Calu3 (cell line): ENCODE measurements around the gene ACTR1A. TPM values are rescaled to one million over a fixed set of nuclear protein-coding genes. Genes with fewer than 3 reads are reported as not detected.

ENCODE experiments used
- BruUV-seq: library from RNA; stranded (reverse); fragments of 400-500 nt; replicated peaks from 2 replicates; lab custom pipeline; 2021; lab: Mats Ljungman, UMichigan
- CTCF ChIA-PET: fragments of 300-600 bp; sonication (Branson Sonifier 250); formaldehyde crosslinking; loops from one replicate; lab custom pipeline; 2022; ENCODE audit warnings: antibody characterized with exemption; lab: Charles Lee
- DNase-seq: peaks from one replicate; pipeline ENCODE4 v3.0.0; 2022
- H3K27ac Mint-ChIP-seq: one replicate; pipeline ENCODE4 v1.8.0; 2022; ENCODE audit warnings: mixed read lengths; ENCODE audit not compliant: unreplicated experiment
- H3K27me3 Mint-ChIP-seq: one replicate; pipeline ENCODE4 v1.8.0; 2022; ENCODE audit warnings: mixed read lengths; ENCODE audit not compliant: unreplicated experiment
- H3K36me3 Mint-ChIP-seq: one replicate; pipeline ENCODE4 v1.8.0; 2022; ENCODE audit warnings: mild to moderate bottlenecking, moderate library complexity, mixed read lengths; ENCODE audit not compliant: insufficient read depth, unreplicated experiment
- H3K4me1 Mint-ChIP-seq: one replicate; pipeline ENCODE4 v1.8.0; 2022; ENCODE audit warnings: mild to moderate bottlenecking, low read depth, mixed read lengths; ENCODE audit not compliant: unreplicated experiment
- H3K4me3 Mint-ChIP-seq: one replicate; pipeline ENCODE4 v1.8.0; 2022; ENCODE audit warnings: mild to moderate bottlenecking, low read depth, moderate library complexity, mixed read lengths; ENCODE audit not compliant: unreplicated experiment
- H3K9me3 Mint-ChIP-seq: one replicate; pipeline ENCODE4 v1.8.0; 2022; ENCODE audit warnings: low read depth, mixed read lengths; ENCODE audit not compliant: unreplicated experiment
- intact Hi-C: fragments of 100-400 bp; cut with micrococcal nuclease; formaldehyde crosslinking; loops from one replicate; pipeline ENCODE4 v1.10.0; 2022; ENCODE audit not compliant: unreplicated experiment
- total RNA-seq: library from RNA; stranded (reverse); gene quantifications from 2 replicates; pipeline ENCODE4 v1.2.3, GENCODE V29; 2022
- TF ChIP-seq, protein P1 (sequence below): fragments of 200-600 bp; IDR thresholded peaks from one replicate; pipeline ENCODE4 v1.8.0; 2022; ENCODE audit warnings: antibody characterized with exemption; ENCODE audit not compliant: unreplicated experiment

ACTR1A gene
- total RNA-seq, 1 experiment from 2014 or later: 48.2 TPM

DNA sequence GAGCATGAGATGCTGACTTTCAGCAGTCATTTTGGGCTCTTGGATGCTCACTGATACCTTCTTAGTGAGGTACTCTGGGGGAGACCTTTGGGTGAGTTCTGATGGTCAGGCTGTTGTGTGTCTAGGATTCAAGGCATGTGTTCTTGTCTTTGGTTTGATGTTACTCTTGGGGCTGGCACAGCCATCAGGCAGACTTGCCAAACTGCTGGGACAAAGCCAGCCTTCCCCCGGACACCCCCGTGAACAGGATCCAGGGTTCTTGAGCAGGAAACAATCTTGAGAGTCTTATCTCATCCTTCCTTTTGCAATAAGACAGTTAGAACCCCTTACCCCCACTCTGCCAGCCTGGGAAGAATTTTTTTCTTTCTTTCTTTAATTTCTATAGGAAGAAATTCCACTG is 43.5 kb upstream of the ACTR1A start:
- DNase-seq: no peak
- no TSS peak for BruUV-seq
- CTCF ChIA-PET: no interaction called here
- Mint-ChIP-seq H3K27ac (no peak overlapping the region), H3K9me3 (no peaks in the 10 kb centered on the region), H3K36me3 (no peaks in the 10 kb centered on the region), H3K27me3 (no peaks in the 10 kb centered on the region), H3K4me1 (no peaks in the 10 kb centered on the region), H3K4me3 (no peak overlapping the region)
- TF ChIP-seq, protein P1, sequence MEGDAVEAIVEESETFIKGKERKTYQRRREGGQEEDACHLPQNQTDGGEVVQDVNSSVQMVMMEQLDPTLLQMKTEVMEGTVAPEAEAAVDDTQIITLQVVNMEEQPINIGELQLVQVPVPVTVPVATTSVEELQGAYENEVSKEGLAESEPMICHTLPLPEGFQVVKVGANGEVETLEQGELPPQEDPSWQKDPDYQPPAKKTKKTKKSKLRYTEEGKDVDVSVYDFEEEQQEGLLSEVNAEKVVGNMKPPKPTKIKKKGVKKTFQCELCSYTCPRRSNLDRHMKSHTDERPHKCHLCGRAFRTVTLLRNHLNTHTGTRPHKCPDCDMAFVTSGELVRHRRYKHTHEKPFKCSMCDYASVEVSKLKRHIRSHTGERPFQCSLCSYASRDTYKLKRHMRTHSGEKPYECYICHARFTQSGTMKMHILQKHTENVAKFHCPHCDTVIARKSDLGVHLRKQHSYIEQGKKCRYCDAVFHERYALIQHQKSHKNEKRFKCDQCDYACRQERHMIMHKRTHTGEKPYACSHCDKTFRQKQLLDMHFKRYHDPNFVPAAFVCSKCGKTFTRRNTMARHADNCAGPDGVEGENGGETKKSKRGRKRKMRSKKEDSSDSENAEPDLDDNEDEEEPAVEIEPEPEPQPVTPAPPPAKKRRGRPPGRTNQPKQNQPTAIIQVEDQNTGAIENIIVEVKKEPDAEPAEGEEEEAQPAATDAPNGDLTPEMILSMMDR: no peak
- intact Hi-C loops: no loop called here

DNA sequence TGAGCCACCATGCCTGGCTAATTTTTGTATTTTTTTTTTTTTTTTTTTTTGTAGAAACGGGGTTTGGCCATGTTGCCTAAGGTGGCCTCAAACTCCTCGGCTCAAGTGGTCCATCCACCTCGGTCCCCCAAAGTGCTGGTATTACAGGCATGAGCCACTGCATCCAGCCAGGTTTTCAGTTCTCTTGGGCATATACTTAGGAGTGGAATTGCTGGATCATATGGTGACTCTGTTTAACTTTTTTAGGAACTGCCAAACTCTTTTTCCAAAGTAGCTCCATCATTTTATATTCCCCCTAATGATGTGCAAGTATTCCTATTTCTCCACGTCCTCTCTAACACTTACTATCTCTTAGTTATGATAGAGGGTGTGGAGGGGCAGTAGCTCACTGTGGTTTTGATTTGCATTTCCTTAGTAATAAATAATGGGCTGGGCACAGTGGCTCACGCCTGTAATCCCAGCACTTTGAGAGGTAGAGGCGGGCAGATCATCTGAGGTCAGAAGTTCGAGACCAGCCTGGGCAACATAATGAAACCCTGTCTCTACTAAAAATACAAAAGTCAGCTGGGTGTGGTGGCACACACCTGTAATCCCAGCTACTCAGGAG is 42.9 kb upstream of the ACTR1A start:
- TF ChIP-seq, protein P1: no peak
- Mint-ChIP-seq H3K4me3 (no peak overlapping the region), H3K36me3 (no peaks in the 10 kb centered on the region), H3K4me1 (no peaks in the 10 kb centered on the region), H3K9me3 (no peaks in the 10 kb centered on the region), H3K27me3 (no peaks in the 10 kb centered on the region), H3K27ac (no peak overlapping the region)
- no TSS peak for BruUV-seq
- CTCF ChIA-PET: no interaction called here
- intact Hi-C loops: no loop called here
- no peak for DNase-seq

DNA sequence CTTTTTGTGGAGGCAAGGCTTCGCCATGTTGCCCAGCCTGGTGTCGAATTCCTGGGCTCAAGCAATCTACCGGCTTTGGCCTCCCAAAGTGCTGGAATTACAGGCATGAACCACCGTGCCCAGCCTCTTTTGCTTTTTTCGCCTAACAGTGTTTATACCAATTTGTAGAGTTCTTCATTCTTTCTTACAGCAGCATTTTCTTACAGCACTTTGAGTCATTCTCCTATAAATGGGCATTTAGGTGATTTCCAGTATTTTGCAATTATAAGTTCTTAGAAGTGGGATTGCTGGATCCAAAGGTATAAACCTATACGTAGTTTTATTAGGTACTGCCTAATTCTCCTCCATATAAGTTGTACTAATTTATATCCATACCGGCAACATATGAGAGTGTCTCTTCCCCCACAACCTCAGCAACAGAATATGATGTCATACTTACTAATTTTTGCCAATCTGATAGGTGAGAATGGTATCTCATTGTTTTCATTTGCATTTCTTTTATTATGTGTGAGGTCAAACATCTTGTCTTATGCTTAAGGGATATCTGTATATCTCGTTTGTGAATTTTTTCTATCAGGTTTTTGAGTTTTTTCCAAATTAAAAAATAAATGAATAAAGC is 40.4 kb upstream of the ACTR1A start:
- CTCF ChIA-PET: interaction anchor here (0.7 kb wide), 1 partner anchor 52 kb away, joined by 4 read pairs; no protein-coding TSS in a partner anchor
- no peaks in the 10 kb centered on the region for H3K4me1 Mint-ChIP-seq
- no peak overlapping the region for H3K27ac Mint-ChIP-seq
- DNase-seq: no peak
- H3K27me3 Mint-ChIP-seq: no peaks in the 10 kb centered on the region
- no peak overlapping the region for H3K4me3 Mint-ChIP-seq
- no peaks in the 10 kb centered on the region for H3K36me3 Mint-ChIP-seq
- TF ChIP-seq, protein P1: no peak
- H3K9me3 Mint-ChIP-seq: no peaks in the 10 kb centered on the region
- intact Hi-C loops: no loop called here
- BruUV-seq: no TSS peak

DNA sequence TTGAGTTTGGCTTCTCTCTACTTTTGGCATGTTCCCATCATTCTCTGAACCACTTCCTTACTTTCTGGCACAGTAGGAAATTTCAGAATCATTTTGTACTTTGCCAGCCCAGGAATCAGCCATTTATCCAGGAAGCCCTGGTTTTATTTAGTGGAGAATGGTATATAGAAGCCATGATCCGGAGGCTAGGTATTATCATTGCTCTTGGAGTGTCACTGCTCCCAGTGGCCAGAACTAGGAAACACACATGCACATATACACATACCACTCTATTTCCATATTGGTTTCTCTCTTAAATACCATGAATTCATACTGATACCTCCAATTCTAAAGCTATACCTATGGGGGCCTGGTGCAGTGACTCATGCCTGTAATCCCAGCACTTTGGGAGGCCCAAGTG is 37.5 kb upstream of the ACTR1A start:
- DNase-seq: no peak
- BruUV-seq: no TSS peak
- no peaks in the 10 kb centered on the region for H3K4me1 Mint-ChIP-seq
- H3K9me3 Mint-ChIP-seq: no peaks in the 10 kb centered on the region
- CTCF ChIA-PET: no interaction called here
- no peak overlapping the region for H3K27ac Mint-ChIP-seq
- TF ChIP-seq, protein P1: no peak
- intact Hi-C loops: no loop called here
- no peaks in the 10 kb centered on the region for H3K36me3 Mint-ChIP-seq
- no peak overlapping the region for H3K4me3 Mint-ChIP-seq
- H3K27me3 Mint-ChIP-seq: no peaks in the 10 kb centered on the region
